HG03558 (cell line): ENCODE data around the gene XPC.

Experiments
- ATAC-seq: cut with Tn5 transposase; IDR thresholded peaks from one replicate; pipeline ENCODE4 v1.9.1; 2021; ENCODE audit warnings: moderate number of reproducible peaks; ENCODE audit not compliant: unreplicated experiment; ENCODE audit errors: extremely low read depth

The XPC gene

GRCh38 chr3:14150491-14151230 is 27.7 kb downstream of the XPC start:
- ATAC-seq: no peak

GRCh38 chr3:14150078-14150477 is 28.3 kb downstream of the XPC start:
- ATAC-seq: no peak

- ATAC-seq: no peak
These were observed 30.1 kb downstream of the XPC start for GRCh38 chr3:14148041-14148985.

- no peak for ATAC-seq
These were observed 30.8 kb downstream of the XPC start for GRCh38 chr3:14147617-14148016.

GRCh38 chr3:14147066-14147435 is 31.4 kb downstream of the XPC start:
- ATAC-seq: no peak

GRCh38 chr3:14146381-14147065 is 31.9 kb downstream of the XPC start:
- ATAC-seq: no peak

GRCh38 chr3:14145670-14146380 is 32.6 kb downstream of the XPC start:
- ATAC-seq: no peak

GRCh38 chr3:14145236-14145635 is 33.2 kb downstream of the XPC start:
- no peak for ATAC-seq

- peak; percentile 74 for ATAC-seq
These were observed 33.9 kb downstream of the XPC start for GRCh38 chr3:14144423-14145075.

GRCh38 chr3:14143271-14144225 is 34.9 kb downstream of the XPC start:
- no peak for ATAC-seq

GRCh38 chr3:14142567-14143270 is 35.7 kb downstream of the XPC start:
- ATAC-seq: no peak

- ATAC-seq: no peak
These were observed 36.6 kb downstream of the XPC start for GRCh38 chr3:14141602-14142341.

- no peak for ATAC-seq
These were observed 37.3 kb downstream of the XPC start for GRCh38 chr3:14141144-14141543.

- ATAC-seq: no peak
These were observed 37.7 kb downstream of the XPC start for GRCh38 chr3:14140668-14141067.

GRCh38 chr3:14139771-14140170 is 38.6 kb downstream of the XPC start:
- no peak for ATAC-seq

- ATAC-seq: no peak
These were observed 39.3 kb downstream of the XPC start for GRCh38 chr3:14138878-14139655.
